ENCODE data around the gene OR10G4.
"Not testable (repeated sequence)": the region's sequence is repeated elsewhere in the genome, so short reads cannot be mapped to it uniquely, and the experiment has no call there.

OR10G4 gene, protein sequence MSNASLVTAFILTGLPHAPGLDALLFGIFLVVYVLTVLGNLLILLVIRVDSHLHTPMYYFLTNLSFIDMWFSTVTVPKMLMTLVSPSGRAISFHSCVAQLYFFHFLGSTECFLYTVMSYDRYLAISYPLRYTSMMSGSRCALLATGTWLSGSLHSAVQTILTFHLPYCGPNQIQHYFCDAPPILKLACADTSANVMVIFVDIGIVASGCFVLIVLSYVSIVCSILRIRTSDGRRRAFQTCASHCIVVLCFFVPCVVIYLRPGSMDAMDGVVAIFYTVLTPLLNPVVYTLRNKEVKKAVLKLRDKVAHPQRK

DNA sequence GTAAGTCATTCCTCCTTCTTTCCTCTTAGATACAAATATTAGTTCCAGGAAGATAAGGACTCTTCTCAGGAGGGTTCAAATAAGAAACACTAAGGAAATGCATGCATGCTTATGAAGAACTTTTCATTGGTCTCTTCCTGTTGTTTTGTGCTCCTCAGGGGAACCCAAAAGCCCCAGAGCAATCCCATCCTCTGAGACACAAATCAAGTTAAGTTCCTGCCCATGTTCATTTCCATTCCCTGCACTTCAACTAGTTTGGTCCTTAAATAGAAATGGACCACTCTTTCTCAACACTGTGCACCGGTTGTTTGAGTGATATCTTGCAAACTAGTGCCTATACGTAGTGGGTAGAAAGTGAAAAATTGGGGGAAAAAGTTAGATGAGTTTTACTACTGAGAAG is at the start of gene OR10G4:
OR10G4 (plus strand) TSS at position 301 of the 400 bp plus-strand sequence. CDS start 2,578 bp downstream, outside the sequence.
- no peak for DNase-seq

DNA sequence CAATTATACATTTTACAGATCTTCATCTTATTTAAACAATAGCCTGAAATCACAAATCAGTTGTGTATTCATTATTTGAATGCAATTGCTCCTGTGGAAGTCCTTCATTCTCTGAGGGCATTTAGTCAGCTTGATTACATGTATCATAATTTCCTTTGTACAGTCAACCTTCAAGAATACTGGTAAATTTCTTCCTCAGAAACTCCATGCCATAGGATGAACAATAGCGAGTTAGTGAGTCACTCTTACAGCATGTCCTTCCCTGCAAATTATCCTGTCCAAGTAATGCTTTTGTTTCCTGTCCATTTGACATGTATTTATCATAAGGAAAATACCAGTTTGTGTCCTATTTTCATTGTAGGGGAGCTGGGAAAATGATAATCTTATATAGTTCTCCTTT is 39.0 kb upstream of the OR10G4 start:
- DNase-seq = no peak

GRCh38 chr11:123976770-123977560 is 35.8 kb upstream of the OR10G4 start:
- DNase-seq = no peak

DNA sequence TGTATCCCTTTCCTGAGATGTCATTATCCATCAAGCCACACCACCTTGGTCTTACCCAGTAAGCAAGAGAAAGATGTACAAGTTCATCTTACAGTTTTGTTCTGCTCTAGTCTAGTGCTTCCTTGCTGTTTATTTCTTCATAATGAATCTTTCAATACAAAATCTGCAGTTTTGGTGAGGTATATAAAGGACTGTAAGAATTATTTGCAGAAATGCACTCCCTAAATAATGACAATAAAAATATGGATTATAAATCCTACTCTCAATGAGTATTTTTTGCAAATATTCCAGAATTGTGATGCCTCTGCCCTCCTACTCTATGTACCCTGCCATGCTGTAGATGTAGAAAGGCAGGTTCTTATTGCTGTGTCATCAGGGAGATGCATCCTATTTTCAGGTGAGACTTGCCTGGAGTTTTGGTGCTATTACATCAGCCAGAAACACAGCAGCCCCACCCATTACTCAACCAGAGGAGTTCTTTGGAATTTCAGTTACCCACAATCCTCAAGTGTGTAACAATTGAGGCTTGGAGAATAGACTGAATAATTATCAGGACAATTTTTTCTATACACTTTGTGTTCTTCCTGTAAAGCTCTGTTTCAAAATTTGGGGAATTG is 35.0 kb upstream of the OR10G4 start, which contains the start of gene OR10S1:
OR10S1 (minus strand) TSS at position 51 of the 617 bp plus-strand sequence. CDS start 117 bp downstream, outside the sequence.
- DNase-seq = no peak

DNA sequence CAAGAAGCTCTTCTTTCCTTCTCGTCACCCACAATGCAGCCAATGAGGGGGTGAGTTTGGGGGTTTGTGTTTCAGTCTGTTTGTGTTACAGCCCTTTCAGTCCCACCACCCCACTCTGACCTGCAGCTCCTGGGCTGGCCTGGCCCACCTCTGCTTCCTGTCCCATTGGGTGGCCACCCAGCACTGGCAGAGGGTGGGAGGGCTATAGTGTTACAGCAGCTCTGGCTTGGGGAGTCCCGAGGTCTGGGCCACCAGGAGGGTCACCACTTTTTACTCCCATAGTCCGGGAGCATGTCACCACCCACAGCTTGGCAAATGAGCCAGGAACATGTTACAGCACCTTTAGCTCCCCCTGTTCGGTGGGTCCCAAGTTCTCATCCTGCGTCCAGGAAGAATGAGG is 33.5 kb upstream of the OR10G4 start:
- DNase-seq = no peak

GRCh38 chr11:123995119-123995518 is 17.7 kb upstream of the OR10G4 start, which contains the start of gene OR10G6:
TSS of gene OR10G6 (minus strand) at chr11:123995161. CDS start at chr11:123995161, 0 bp downstream.
- no peak for DNase-seq

GRCh38 chr11:124015837-124016236 is 3.0 kb downstream of the OR10G4 start:
- DNase-seq = not testable (repeated sequence)

GRCh38 chr11:124026498-124026897 is 13.7 kb downstream of the OR10G4 start, which contains the start of gene OR10G8:
TSS of gene OR10G8 (plus strand) at chr11:124026798. CDS start at chr11:124029623, 2,825 bp downstream.
- no peak for DNase-seq

- no peak for DNase-seq
These were observed 23.9 kb downstream of the OR10G4 start for GRCh38 chr11:124036666-124037065.

DNA sequence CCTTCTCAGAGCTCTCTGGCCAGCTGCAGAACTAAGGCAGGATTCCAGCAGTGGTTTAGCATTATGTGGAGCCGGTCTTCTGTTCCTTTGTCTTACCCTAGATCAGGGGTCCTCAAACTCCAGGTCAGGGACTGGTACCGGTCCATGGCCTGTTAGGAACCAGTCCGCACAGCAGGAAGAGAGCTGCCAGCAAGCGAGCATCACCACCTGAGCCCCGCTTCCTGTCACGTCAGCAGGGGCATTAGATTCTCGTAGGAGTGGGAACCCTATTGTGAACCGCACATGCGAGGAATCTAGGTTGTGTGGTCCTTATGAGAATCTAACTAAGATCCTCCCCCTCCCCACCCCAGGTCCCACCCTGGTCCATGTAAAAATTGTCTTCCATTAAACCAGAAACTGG is 26.8 kb downstream of the OR10G4 start:
- no peak for DNase-seq

DNA sequence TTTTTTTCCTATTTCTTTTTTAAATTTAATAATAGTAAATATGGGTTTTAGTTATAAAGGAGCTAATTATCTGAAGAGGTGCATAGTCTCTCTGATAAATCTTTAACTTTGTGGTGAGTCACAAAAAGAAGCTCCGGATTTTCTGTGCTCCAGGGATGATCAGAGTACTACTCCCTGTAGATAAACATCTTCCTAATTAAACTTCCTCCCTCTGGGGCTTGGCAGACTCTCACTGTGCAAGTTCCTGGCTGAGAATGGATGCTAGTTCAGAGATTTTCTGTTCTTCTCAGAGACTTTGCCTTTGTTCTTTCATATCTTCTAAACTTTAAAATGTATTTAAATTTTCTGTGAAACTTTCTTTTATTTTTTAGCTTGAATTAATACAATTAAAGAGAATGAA is 28.5 kb downstream of the OR10G4 start, which contains the start of gene OR10G7:
OR10G7 (minus strand) TSS at position 72 of the 400 bp plus-strand sequence. CDS start 2,324 bp downstream, outside the sequence.
- no peak for DNase-seq

- DNase-seq = no peak
These were observed 30.6 kb downstream of the OR10G4 start for GRCh38 chr11:124043420-124043819.

DNA sequence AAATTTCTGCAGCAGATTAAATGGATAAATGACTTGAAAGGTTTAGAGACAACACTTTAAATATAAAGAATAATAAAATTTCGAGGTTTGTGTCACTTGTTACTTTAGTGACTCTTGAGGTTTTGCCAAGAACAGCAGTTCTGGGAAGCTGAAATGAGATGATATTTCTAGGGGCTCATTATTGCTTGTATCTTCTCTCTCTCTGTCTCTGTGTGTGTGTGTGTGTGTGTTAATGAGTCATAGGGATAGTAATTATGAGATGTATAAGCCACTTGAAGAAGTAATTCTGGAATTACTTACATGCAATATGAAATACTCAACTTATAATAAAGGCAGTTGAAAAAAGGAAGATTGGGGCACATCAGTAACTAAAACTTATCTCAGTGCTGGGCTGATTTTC is 38.0 kb downstream of the OR10G4 start:
- DNase-seq = no peak

DNA sequence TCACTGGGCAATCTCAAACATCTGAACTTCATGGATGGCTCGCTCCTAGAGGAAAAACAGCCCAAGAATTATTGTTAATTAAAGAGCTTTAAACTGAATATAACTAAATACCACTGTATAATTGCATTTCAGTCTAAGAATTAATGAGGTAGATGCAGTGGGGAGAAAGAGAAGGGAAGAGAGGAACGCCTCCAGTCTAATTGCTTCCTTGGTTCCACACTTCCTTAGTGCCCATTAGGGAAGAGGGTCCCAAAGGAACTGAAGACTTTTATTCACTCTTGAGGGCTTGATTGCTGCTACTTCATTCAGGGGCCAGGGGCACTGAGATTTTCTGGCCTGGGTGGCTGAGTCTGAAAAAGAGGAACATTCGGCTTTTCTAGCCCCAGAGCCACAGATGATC is 40.2 kb downstream of the OR10G4 start:
- no peak for DNase-seq

All from nucleus accumbens (tissue), 56 donors.